Measurements from ENCODE around the gene BORCS5. TPM values are rescaled to one million over a fixed set of nuclear protein-coding genes. Genes with fewer than 3 reads are reported as not detected.

BORCS5 gene
- total RNA-seq, 1 experiment from 2014 or later, result 7.8 TPM

- no peaks in the 10 kb centered on the region for H3K9me3 ChIP-seq (ENCODE audit: control insufficient read depth, insufficient read depth, low read depth, low read length)
- H3K4me1 ChIP-seq (ENCODE audit: control insufficient read depth, insufficient read depth, low read length), result no peaks in the 10 kb centered on the region
- no TSS peak for BruUV-seq (replicated peaks)
- CTCF ChIA-PET, result interaction anchor here (0.7 kb wide), 1 partner anchor 127 kb away, joined by 5 read pairs; no protein-coding TSS in a partner anchor
- H3K36me3 ChIP-seq (ENCODE audit: control insufficient read depth, insufficient read depth, low read length), result no peaks in the 10 kb centered on the region
- no peak overlapping the region for H3K4me3 ChIP-seq (ENCODE audit: low read depth in 2 of 2, low read length in 2 of 2)
- POLR2A ChIA-PET, result interaction anchor here (1.5 kb wide), 1 partner anchor 236 kb away, joined by 3 read pairs; no protein-coding TSS in a partner anchor
- H3K27ac ChIP-seq (ENCODE audit: low read length), result no peak overlapping the region
- ATAC-seq, result peak; percentile 83
- intact Hi-C loops (cut with micrococcal nuclease; ENCODE audit: unreplicated experiment) (loop anchor here (2.0 kb wide), 2 partner anchors 188 to 328 kb away; no protein-coding TSS in a partner anchor), in situ Hi-C loops (cut with HindIII; ENCODE audit: low pct_unique_long_range_greater_than_20kb, low sequenced_read_pairs) (no loop called here)
- H3K27me3 ChIP-seq (ENCODE audit: control insufficient read depth, insufficient read depth, low read length), result no peaks in the 10 kb centered on the region
- no peak for TF ChIP-seq TCF7L2 (IDR thresholded peaks at IDR 0.05; ENCODE audit: low read depth, low read length)
- TF ChIP-seq, protein P1, sequence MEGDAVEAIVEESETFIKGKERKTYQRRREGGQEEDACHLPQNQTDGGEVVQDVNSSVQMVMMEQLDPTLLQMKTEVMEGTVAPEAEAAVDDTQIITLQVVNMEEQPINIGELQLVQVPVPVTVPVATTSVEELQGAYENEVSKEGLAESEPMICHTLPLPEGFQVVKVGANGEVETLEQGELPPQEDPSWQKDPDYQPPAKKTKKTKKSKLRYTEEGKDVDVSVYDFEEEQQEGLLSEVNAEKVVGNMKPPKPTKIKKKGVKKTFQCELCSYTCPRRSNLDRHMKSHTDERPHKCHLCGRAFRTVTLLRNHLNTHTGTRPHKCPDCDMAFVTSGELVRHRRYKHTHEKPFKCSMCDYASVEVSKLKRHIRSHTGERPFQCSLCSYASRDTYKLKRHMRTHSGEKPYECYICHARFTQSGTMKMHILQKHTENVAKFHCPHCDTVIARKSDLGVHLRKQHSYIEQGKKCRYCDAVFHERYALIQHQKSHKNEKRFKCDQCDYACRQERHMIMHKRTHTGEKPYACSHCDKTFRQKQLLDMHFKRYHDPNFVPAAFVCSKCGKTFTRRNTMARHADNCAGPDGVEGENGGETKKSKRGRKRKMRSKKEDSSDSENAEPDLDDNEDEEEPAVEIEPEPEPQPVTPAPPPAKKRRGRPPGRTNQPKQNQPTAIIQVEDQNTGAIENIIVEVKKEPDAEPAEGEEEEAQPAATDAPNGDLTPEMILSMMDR (IDR thresholded peaks at IDR 0.05), result peak; percentile 59; the same call in 1 of the 2 replicates
- peak; percentile 52 for DNase-seq (ENCODE audit: low read depth, low spot score)
Measured at GRCh38 chr12:12376646-12377448, 20.0 kb downstream of the BORCS5 start.

DNA sequence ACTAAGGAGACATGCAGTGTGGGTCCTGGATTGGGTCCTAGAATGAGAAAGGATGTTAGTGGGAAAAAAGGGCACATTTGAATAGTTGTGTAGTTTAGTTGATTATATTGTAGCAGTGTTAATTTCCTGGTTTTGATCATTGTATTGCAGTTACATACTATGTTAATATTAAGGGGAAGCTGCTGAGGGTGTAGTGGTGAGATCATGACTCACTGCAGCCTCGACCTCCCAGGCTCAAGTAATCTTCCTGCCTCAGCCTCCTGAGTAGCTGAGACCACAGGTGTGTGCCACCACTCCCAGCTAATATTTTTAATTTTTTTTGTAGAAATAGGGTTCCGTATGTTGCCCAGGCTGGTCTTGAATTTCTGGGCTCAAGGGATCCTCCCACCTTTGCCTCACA lies 21.7 kb downstream of the BORCS5 start:
- Histone ChIP-seq H3K27ac (ENCODE audit: low read length) (no peak overlapping the region), H3K36me3 (ENCODE audit: control insufficient read depth, insufficient read depth, low read length) (no peaks in the 10 kb centered on the region), H3K9me3 (ENCODE audit: control insufficient read depth, insufficient read depth, low read depth, low read length) (no peaks in the 10 kb centered on the region), H3K4me3 (ENCODE audit: low read depth in 2 of 2, low read length in 2 of 2) (no peak overlapping the region), H3K27me3 (ENCODE audit: control insufficient read depth, insufficient read depth, low read length) (no peaks in the 10 kb centered on the region), H3K4me1 (ENCODE audit: control insufficient read depth, insufficient read depth, low read length) (no peaks in the 10 kb centered on the region)
- ATAC-seq (no peak), DNase-seq (ENCODE audit: low read depth, low spot score) (no peak)
- in situ Hi-C loops (cut with HindIII; ENCODE audit: low pct_unique_long_range_greater_than_20kb, low sequenced_read_pairs) (no loop called here), intact Hi-C loops (cut with micrococcal nuclease; ENCODE audit: unreplicated experiment) (no loop called here)
- TF ChIP-seq POLR2AphosphoS5 (IDR thresholded peaks at IDR 0.05; ENCODE audit: low read depth, low read length) (no peak), TCF7L2 (IDR thresholded peaks at IDR 0.05; ENCODE audit: low read depth, low read length) (no peak), REST (IDR thresholded peaks at IDR 0.05; ENCODE audit: insufficient read depth in 1 of 2, low read depth in 2 of 2, low read length in 1 of 2) (no peak), SIN3A (IDR thresholded peaks at IDR 0.05; ENCODE audit: borderline replicate concordance, insufficient read depth, low read depth, low read length) (no peak)
- TF ChIP-seq, protein P1 (IDR thresholded peaks at IDR 0.05), result no peak
- POLR2A ChIA-PET, result no interaction called here
- CTCF ChIA-PET, result no interaction called here
- BruUV-seq (replicated peaks), result no TSS peak

All from Panc1 (cell line).